GM12878 (cell line): ENCODE data around the gene NBEAL1. TPM values are rescaled to one million over a fixed set of nuclear protein-coding genes. Genes with fewer than 3 reads are reported as not detected.

Experiments used
- ATAC-seq: fragments of 200-7000 bp; cut with Tn5 transposase; 3 replicates; pipeline ENCODE4 v1.9.1; 2020; ENCODE audit warnings: mild to moderate bottlenecking, moderate library complexity
- BruUV-seq: library from RNA; stranded (reverse); fragments of 400-500 nt; replicated peaks from 2 replicates; lab custom pipeline; 2021; lab: Mats Ljungman, UMichigan
- CTCF ChIA-PET: fragments of 300-600 bp; sonication (Branson Sonifier 250); formaldehyde crosslinking; extraction: SDS; loops from one replicate; lab custom pipeline; 2021; ENCODE audit warnings: inconsistent platforms; lab: Yijun Ruan, JAX
- POLR2A ChIA-PET: fragments of 350-600 bp; formaldehyde crosslinking; extraction: SDS; loops from one replicate; lab custom pipeline; 2021; ENCODE audit warnings: inconsistent platforms; lab: Charles Lee
- RAD21 ChIA-PET: fragments of 300-600 bp; sonication (Branson Sonifier 250); formaldehyde crosslinking; loops from one replicate; lab custom pipeline; 2023; ENCODE audit warnings: antibody characterized with exemption; ENCODE audit not compliant: unreplicated experiment; lab: Charles Lee
- SMC1A ChIA-PET: fragments of 300-600 bp; sonication (Branson Sonifier 250); formaldehyde crosslinking; loops from one replicate; lab custom pipeline; 2023; ENCODE audit not compliant: unreplicated experiment, uncharacterized antibody; lab: Charles Lee
- DNase-seq: peaks from one replicate; pipeline ENCODE4 v3.0.0-alpha.2; 2011; ENCODE audit warnings: low read depth, low spot score
- FAIRE-seq: peaks from 3 replicates; lab custom pipeline; 2011; peaks lifted over from hg19 to GRCh38; lab: Jason Lieb, UNC
- H2AFZ ChIP-seq: 2 replicates; pipeline ENCODE4 v1.6.0; 2011; ENCODE audit warnings: low read depth, low read length, control low read depth; ENCODE audit not compliant: control insufficient read depth
- H3K27ac ChIP-seq: 2 replicates; pipeline ENCODE4 v1.5.1; 2011; ENCODE audit warnings: control low read depth; ENCODE audit not compliant: control insufficient read depth, insufficient read depth
- H3K27me3 ChIP-seq, 2 experiments: replicated peaks in 1 of 2; 2 replicates each; pipeline versions ENCODE4 v1.6.0 to v1.6.1; 2011; ENCODE audit warnings: low read length in 1 of 2; ENCODE audit not compliant: control insufficient read depth in 2 of 2, insufficient read depth in 2 of 2
- H3K36me3 ChIP-seq, 2 experiments: 2 replicates each; pipeline ENCODE4 v1.5.1; 2011; ENCODE audit warnings: low read length in 1 of 2; ENCODE audit not compliant: control insufficient read depth in 2 of 2, insufficient read depth in 2 of 2
- H3K4me1 ChIP-seq: 2 replicates; pipeline ENCODE4 v1.6.1; 2011; ENCODE audit warnings: mild to moderate bottlenecking, low read length, moderate library complexity, mixed read lengths; ENCODE audit not compliant: control insufficient read depth, insufficient read depth
- H3K4me2 ChIP-seq: 2 replicates; pipeline ENCODE4 v1.6.0; 2011; ENCODE audit warnings: control low read depth; ENCODE audit not compliant: control insufficient read depth, insufficient read depth
- H3K4me3 ChIP-seq: fragments of 200-600 bp; sonication (generic); 2 replicates; pipeline ENCODE4 v1.5.1; 2016
- H3K79me2 ChIP-seq: 2 replicates; pipeline ENCODE4 v1.6.0; 2011; ENCODE audit warnings: low read length; ENCODE audit not compliant: control insufficient read depth, insufficient read depth
- H3K9ac ChIP-seq: 2 replicates; pipeline ENCODE4 v1.8.0; 2011; ENCODE audit warnings: low read length, control low read depth, mixed read lengths; ENCODE audit not compliant: control insufficient read depth, insufficient read depth
- H3K9me3 ChIP-seq: replicated peaks from 3 replicates; pipeline ENCODE4 v1.5.1; 2011; ENCODE audit warnings: mild to moderate bottlenecking, low read length; ENCODE audit not compliant: control insufficient read depth, insufficient read depth
- H4K20me1 ChIP-seq: 2 replicates; pipeline ENCODE4 v1.6.0; 2011; ENCODE audit not compliant: control insufficient read depth, insufficient read depth
- CREB1 ChIP-seq: IDR thresholded peaks from 2 replicates; pipeline ENCODE4 v1.6.1; 2012; ENCODE audit warnings: low read depth, mild to moderate bottlenecking, inconsistent platforms
- EGR1 ChIP-seq, 2 experiments: IDR thresholded peaks; 1 replicate in 1 of 2; 2 replicates in 1 of 2; pipeline ENCODE4 v1.6.1; 2011 to 2012; ENCODE audit warnings: low read depth in 2 of 2, low read length in 2 of 2, borderline replicate concordance in 1 of 2, mild to moderate bottlenecking in 1 of 2, moderate library complexity in 1 of 2
- HDAC6 ChIP-seq: fragments of 200-600 bp; sonication (generic); IDR thresholded peaks from one replicate; pipeline ENCODE4 v1.8.0; 2017; ENCODE audit warnings: antibody characterized with exemption; ENCODE audit not compliant: unreplicated experiment
- IKZF2 ChIP-seq, 2 experiments: fragments of 450-650 bp; IDR thresholded peaks; 2 replicates each; pipeline ENCODE4 v1.6.1; 2017; ENCODE audit warnings: mild to moderate bottlenecking in 2 of 2, moderate library complexity in 2 of 2
- POLR2AphosphoS2 ChIP-seq: IDR thresholded peaks from 2 replicates; pipeline ENCODE4 v1.6.1; 2011; ENCODE audit warnings: low read depth, mild to moderate bottlenecking, low read length, improper control_type of control experiment, moderate library complexity
- SMARCA5 ChIP-seq: fragments of 450-650 bp; IDR thresholded peaks from 2 replicates; pipeline ENCODE4 v1.6.1; 2017; ENCODE audit warnings: mild to moderate bottlenecking
- SP1 ChIP-seq: IDR thresholded peaks from one replicate; pipeline ENCODE4 v1.6.1; 2011; ENCODE audit warnings: low read depth, low read length
- WGBS: methylation state at CpG from one replicate; pipeline ENCODE4 v1.1.6; 2016; ENCODE audit warnings: low lambda C conversion rate; ENCODE audit not compliant: insufficient replicate concordance, insufficient coverage; ENCODE audit errors: missing lambda C conversion rate; 5-methylcytosine and 5-hydroxymethylcytosine counted together
- in situ Hi-C: fragments of 300-500 bp; cut with MboI; formaldehyde crosslinking; loops from 9 replicates; pipeline ENCODE4 v1.14.3; 2018; ENCODE audit warnings: mixed read lengths
- intact Hi-C: fragments of 100-400 bp; cut with micrococcal nuclease; formaldehyde crosslinking; loops from one replicate; pipeline ENCODE4 v1.14.2; 2022; ENCODE audit not compliant: unreplicated experiment
- polyA plus RNA-seq, 11 experiments: library from polyadenylated mRNA; depleted of rRNA in 4 of 11; unstranded in 6 of 11; stranded (reverse) in 5 of 11; fragments of >200 nt; fragmentation: Nextera tagmentation in 4 of 11; fragmentation: Illumina TruSeq in 1 of 11; extraction: Ambion mirVana in 4 of 11; extraction: Trizol in 1 of 11; gene quantifications; 1 replicate in 1 of 11; 2 replicates in 10 of 11; pipeline versions ENCODE4 v1.2.1 to v1.2.3, GENCODE V29; 2011 to 2016; ENCODE audit warnings: inconsistent platforms in 2 of 11, missing spikeins in 2 of 11, low read depth in 1 of 11
- total RNA-seq, 4 experiments: library from RNA; depleted of rRNA in 3 of 4; stranded (reverse); fragments of >200 nt in 3 of 4; fragmentation: Illumina TruSeq in 1 of 4; extraction: Trizol in 1 of 4; gene quantifications; 2 replicates each; pipeline versions ENCODE4 v1.2.1 to v1.2.3, GENCODE V29; 2013 to 2021
- TF ChIP-seq, protein P1 (sequence below): fragments of 450-650 bp; IDR thresholded peaks from 2 replicates; pipeline ENCODE4 v1.6.1; 2016; ENCODE audit warnings: mild to moderate bottlenecking

Gene NBEAL1
- total and polyA plus RNA-seq, 10 of the 15 experiments (the other 5 are each of a cell fraction or from before 2014, with no cell fraction given), result 1.9 to 16.1 (median 7.2) TPM

DNA sequence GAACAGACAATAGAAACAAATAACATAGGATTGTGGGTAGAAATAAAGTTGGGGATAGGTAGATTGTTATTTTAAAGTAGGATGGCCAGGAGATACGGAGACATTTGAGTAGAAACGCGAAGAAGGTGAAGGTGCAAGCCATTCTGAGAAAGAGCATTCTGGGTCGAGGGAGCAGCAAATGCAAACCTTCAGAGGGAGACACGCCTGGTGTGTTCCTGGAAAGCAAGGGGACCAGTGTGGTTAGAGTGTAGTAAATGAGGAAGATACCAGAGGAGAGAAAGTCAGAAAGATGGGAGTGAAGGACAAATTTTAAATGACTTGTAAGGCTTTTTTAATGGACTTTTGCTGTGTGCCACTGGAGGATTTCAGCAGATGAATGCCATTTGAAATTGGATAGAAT, 225.8 kb downstream of the NBEAL1 start:
- H3K9ac ChIP-seq, result no peak overlapping the region
- no peaks in the 10 kb centered on the region for H4K20me1 ChIP-seq
- CTCF ChIA-PET, result interaction anchor here (1.0 to 5.7 kb wide), 6 partner anchors 9 to 330 kb away, joined by 3 to 31 read pairs (median 3); no protein-coding TSS in a partner anchor
- peaks cover 3% of the 10 kb centered on the region; the same call in 1 of the 2 replicates for H3K4me1 ChIP-seq
- SMC1A ChIA-PET, result interaction anchor here (0.7 to 3.7 kb wide), 5 partner anchors 15 to 223 kb away, joined by 3 to 16 read pairs (median 3); no protein-coding TSS in a partner anchor
- peak overlapping the region; percentile 95 for H3K4me3 ChIP-seq
- intact Hi-C loops (no loop called here), in situ Hi-C loops (loop anchor here (25.0 kb wide), 1 partner anchor 572 kb away; no protein-coding TSS in a partner anchor)
- H3K9me3 ChIP-seq, result no peaks in the 10 kb centered on the region
- peak overlapping the region; percentile 85 for H3K4me2 ChIP-seq
- no peak for FAIRE-seq
- no peak for DNase-seq
- TF ChIP-seq SMARCA5, result no peak
- TF ChIP-seq SP1, result no peak
- 0 out of 4 replicates have a peak, but pooled peaks of 1 of the 2 experiments have one; percentile 30 for TF ChIP-seq IKZF2 (IDR thresholded peaks at IDR 0.05)
- TF ChIP-seq, protein P1, sequence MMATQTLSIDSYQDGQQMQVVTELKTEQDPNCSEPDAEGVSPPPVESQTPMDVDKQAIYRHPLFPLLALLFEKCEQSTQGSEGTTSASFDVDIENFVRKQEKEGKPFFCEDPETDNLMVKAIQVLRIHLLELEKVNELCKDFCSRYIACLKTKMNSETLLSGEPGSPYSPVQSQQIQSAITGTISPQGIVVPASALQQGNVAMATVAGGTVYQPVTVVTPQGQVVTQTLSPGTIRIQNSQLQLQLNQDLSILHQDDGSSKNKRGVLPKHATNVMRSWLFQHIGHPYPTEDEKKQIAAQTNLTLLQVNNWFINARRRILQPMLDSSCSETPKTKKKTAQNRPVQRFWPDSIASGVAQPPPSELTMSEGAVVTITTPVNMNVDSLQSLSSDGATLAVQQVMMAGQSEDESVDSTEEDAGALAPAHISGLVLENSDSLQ, result no peak
- TF ChIP-seq EGR1 (IDR thresholded peaks at IDR 0.05; ENCODE audit: borderline replicate concordance in 1 of 2, low read depth in 2 of 2, low read length in 2 of 2), result no peak
- TF ChIP-seq POLR2AphosphoS2, result no peak
- no peak for TF ChIP-seq CREB1
- TF ChIP-seq HDAC6, result no peak
- BruUV-seq, result no TSS peak
- H3K36me3 ChIP-seq, result no peaks in the 10 kb centered on the region
- no peaks in the 10 kb centered on the region for H3K27me3 ChIP-seq
- RAD21 ChIA-PET, result interaction anchor here (0.6 to 0.8 kb wide), 2 partner anchors 406 to 597 kb away, joined by 3 read pairs; no protein-coding TSS in a partner anchor
- peaks cover 18% of the 10 kb centered on the region for H3K79me2 ChIP-seq
- 59% methylated on average over 5 of the region's 5 CpGs for whole genome bisulfite sequencing
- H3K27ac ChIP-seq, result no peak overlapping the region
- POLR2A ChIA-PET, result interaction anchor here (1.9 kb wide), 1 partner anchor 87 kb away, joined by 8 read pairs; the partner anchor contains the start of gene ABI2
- no peak overlapping the region for H2AFZ ChIP-seq
- ATAC-seq, result no peak
